GM21381 (cell line): ENCODE data around the gene EMD.
"Not testable (repeated sequence)": the region's sequence is repeated elsewhere in the genome, so short reads cannot be mapped to it uniquely, and the experiment has no call there.

Experiments
- ATAC-seq: cut with Tn5 transposase; IDR thresholded peaks from one replicate; pipeline ENCODE4 v1.9.1; 2021; ENCODE audit warnings: mild to moderate bottlenecking, moderate library complexity; ENCODE audit not compliant: unreplicated experiment

Gene EMD

GRCh38 chrX:154378799-154379568, at the start of gene EMD:
TSS of gene EMD (plus strand) at chrX:154379295. CDS start at chrX:154379485, 190 bp downstream.
- ATAC-seq, result peak; percentile 77

DNA sequence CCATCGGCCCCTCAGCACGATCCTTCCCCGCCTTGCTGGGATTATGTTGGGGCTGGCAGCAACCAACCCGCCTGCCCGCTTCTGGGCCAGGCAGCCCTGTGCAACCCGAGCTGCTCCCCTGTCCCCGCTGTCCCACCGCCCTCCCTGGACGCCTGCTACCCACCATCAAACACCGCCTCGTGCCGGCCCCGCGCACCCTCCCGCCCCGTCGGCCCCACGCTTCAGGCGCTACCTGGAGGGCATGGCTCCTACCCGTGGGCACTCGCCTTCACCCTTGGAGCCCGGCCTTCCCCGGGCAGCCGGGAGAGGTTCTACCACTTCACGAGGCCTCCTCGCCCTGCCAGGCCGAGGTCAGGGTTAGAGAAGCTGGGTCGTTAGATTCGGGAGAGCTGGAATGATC, 46.5 kb upstream of the EMD start:
- ATAC-seq, result no peak

DNA sequence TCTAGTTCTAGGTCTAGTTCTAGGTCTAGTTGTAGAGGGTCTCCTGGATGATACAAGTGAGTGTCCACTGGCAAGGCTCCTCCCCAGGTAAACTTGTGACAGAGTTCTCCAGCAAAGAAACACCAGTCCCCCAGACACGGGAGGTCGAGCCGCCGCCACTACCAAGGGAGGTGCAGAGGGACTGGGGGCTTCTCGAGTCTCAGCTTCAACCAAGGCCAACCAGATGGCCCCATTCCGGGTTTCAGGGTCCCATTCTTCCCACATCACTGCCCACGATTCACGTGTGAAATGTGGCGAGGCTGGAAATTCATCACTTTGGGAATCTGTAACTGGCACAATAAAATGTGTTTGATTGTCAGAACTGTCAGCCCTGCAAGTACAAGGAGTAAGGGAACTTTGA, 46.0 kb upstream of the EMD start:
- no peak for ATAC-seq

- ATAC-seq, result peak; percentile 60
Measured at GRCh38 chrX:154333837-154334271, 45.2 kb upstream of the EMD start.

- no peak for ATAC-seq
Measured at GRCh38 chrX:154334496-154334895, 44.6 kb upstream of the EMD start.

GRCh38 chrX:154341399-154342298, 37.4 kb upstream of the EMD start:
- peak; percentile 72 for ATAC-seq

- ATAC-seq, result not testable (repeated sequence)
Measured at GRCh38 chrX:154343063-154343462, 36.0 kb upstream of the EMD start.

DNA sequence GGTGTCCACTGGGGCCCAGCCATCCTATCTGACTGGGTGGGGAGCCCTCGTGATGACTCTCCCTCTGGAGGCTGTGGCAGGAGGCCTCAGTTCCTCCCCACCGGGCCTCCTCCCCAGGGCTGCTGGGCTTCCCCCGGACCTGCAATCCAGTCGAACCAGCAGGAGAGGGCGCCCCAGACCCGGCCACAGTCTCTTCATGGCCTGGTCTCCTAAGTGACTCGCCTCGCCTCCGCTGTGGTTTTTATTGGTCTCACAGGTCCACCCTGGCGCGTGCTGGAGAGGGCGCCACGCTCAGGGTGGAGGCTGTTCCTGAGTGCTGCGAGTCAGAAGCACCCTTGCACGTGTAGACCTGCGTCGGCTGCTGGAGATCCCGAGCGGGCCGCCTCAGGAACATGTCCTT, 35.5 kb upstream of the EMD start:
- ATAC-seq, result not testable (repeated sequence)

DNA sequence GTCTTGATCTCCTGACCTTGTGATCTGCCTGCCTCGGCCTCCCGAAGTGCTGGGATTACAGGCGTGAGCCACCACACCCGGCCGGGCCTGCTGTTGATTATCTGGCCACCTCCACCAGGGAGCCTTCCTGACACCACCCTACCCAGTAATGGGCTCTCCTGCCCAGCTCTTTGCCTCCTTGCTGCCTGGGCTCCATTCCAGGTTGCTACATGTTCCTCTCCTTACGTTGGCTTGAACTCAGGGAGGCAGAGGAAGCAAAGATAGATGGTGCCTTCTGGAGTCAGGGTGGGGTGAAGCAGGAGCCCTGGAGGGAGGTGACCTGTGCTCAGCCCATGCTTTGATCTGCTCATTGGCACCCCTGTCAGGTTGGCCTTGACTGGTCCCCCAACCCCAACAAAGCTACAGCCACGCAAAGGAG, 31.0 kb upstream of the EMD start:
- no peak for ATAC-seq

- ATAC-seq, result no peak
Measured at GRCh38 chrX:154348646-154349358, 30.3 kb upstream of the EMD start.

GRCh38 chrX:154349359-154349935, 29.6 kb upstream of the EMD start:
- no peak for ATAC-seq

DNA sequence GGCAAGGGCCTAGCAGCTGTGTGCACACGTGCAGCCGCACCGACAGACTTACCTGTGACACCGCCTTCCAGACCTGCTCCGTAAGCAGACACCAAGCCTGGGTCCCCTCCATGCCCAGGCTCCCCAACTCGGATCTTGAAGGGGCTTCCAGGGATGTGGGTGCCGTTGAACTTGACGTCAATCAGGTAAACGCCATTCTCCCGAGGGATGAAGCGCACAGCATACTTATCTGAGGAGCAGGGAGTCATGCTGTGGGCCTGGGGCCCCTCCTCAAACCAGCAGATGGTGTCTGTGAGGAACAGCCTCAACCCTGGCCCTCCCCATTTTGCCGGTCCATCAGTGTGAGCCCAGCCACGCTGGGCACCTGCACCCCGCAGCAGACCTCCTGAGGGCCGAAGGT, 29.1 kb upstream of the EMD start:
- no peak for ATAC-seq

DNA sequence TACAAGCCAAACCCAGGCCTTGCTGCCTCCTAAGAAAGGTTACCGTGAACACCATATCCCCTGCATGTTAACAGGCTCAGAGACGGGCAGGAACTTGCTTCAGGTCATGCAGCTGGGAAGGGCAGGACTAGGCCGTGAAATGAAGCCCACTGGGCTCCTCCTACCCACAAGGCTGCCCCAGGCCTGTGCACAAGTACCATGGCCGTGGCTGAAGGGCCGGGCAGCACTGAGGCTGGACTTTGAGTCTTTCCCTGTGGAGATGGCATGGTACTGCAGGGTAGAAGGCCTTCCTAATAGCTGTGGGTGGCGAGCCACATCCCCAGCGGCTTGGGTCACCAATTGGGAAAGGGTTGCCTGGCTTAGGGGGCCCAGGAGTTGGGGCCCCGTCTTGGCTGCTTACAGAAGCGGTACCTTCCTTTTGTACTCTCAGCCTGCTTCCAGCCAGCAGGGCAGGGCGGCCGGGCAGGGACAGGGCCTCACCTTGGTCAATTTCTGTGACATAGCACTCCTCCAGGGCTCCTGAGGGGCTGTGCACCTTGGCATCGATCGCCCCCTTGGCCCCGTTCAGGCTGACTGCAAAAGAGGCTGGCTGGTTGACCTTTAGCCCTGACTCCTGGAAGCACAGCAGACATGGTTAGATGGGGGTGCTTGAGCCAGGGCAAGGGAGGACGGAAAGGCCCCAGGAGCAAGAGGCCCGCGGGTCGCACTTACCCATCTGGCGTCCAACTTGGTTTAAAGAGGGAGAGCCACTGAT, 28.5 kb upstream of the EMD start:
- ATAC-seq, result no peak

GRCh38 chrX:154351183-154352011, 27.7 kb upstream of the EMD start:
- ATAC-seq, result no peak

- no peak for ATAC-seq
Measured at GRCh38 chrX:154352012-154352401, 27.1 kb upstream of the EMD start.

- ATAC-seq, result no peak
Measured at GRCh38 chrX:154352466-154352865, 26.6 kb upstream of the EMD start.

DNA sequence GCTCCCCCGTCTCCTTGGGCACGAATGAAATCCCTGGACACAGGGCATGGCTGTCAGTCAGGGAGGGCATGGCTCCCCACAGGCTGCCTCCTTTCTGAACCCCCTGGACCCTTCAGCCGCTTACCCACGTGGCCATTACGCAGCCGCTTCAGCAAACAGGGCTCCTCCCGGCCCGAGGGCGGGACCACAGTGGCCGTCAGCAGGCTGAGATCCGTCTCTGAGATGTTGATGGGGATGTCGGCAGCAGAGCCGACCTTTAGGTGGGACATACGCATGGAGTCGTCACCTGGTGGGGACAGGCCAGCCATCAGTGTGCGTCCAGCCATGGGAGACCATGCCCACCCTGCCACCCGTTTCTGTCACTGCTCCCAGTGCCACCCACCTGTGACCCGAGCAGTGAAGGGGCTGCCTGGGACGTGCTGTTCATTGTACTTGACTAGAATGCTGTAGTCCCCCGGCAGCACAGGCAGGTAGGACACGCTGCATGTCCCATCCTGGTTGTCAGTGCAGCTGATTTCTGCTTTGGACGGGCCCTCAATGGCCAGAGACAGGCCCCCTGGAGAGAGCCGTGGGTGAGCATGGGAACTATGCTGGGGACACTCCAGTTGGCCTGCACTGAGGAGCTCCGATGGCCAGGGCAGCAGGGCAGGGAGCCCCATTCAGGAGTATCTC, 25.8 kb upstream of the EMD start:
- ATAC-seq, result no peak

DNA sequence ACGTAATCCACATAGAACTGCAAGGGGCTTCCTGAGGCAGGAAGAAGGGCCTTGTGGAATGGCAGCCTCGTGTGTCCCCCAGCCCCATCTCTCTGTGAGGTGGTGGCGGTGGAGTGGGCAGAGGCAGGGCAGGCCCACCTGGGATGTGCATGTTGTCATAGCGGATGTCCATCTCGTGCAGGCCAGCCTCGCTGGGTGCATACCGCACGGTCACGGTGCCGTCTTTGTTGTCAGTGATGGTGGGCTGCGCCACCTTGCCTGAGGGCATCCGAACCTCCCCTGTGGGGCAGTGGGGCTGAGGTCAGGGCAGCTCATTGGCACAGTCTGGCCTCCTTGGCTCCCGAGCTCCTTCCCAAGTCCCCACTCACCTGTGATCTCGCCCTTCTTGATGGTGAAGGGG, 25.1 kb upstream of the EMD start:
- no peak for ATAC-seq

DNA sequence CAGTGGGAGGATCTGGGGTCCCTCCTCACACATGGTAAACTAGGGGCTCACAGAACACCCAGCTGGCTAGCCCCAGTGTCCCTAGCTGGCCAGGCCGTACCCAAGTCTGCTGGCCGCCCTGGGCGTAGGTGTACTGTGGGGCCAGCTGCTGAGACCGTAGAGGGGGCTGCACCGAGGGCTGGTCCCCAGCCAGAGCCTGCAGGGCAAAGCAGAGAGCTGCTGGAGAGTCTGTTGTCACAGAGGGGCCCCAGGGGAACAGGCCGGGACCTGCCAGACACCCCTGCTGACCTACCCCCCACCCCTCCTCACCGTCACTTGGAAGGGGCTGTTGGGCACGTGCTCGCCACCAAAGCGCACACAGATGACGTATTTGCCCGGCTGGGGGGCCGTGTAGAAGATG, 24.6 kb upstream of the EMD start:
- ATAC-seq, result no peak
